ENCODE measurements around the gene TMEM114.

Gene TMEM114

DNA sequence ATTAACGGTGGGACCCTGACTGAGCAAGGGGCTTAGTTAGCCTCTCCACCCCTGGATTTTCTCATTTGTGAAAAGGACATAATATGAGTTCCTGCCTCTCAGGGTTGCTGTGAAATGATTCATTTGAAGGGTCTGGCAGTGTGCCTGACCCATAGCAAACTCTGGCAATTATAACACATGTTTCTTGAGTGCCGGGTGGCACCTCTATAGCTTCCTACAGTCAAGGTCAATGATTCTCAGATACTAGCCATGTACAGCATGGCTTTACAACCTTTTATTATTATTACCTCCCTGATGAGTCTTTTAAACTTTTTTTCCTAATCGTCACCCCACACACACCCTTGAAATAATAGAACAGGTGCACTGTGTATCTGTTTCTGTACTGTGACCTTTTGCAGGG lies 42.1 kb downstream of the TMEM114 start:
- DNase-seq (ENCODE audit: low read depth): no peak

DNA sequence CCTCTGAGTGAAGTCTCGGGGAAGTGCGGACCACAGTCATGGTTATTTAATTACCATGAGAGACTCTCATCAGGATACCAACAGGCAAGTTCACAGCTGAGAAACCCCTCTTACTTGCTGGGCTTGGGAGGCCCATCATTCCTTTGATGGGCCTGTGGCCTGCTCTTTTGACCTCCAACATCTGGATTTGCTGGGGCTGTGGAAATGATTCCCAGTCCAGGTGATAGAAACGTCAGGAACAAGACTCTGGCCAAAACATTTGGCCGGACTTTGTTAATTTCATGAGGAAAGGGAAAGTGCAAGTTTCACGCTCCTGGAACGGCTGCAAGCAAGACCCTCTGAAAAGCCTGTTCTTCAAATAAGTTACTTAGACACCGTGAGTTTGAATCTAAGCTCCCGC lies 42.5 kb downstream of the TMEM114 start:
- DNase-seq (ENCODE audit: low read depth): no peak

DNA sequence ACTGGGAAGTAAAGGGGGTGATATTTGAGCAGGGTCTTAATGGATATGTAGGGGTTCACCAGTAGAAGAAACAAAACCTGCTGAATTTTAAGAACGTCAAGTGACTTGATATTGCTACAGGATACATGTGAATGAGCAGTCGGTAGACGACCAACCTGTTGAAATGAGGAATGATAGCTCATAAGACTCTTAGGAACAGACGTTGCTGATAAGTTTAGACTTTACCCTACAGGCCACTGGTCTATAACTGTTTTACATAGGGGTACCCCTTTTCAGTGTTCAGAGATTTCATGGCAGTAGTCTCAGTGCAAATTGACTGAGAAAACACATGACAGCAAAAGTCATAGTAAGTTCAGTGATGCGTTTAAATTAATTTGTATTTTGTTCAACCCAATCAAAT lies 45.9 kb downstream of the TMEM114 start:
- DNase-seq (ENCODE audit: low read depth): no peak

DNA sequence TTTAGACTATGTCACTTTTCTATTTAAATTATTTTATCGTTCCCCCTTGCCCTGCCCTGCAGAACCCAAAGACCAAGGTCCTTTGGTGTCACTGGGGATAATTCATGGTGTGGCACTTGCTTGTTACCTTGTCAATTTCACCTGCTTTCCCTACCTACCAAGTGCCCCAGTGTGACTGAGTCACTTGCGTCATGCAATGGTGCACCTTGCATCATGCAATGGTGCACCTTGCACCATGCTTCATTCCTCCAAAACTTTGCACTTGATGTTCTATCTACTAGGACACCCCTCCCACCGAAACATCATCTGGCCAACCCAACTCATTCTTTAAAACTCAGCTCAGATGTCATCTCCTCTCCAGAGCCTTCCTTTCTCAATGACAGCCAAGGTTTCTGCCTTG lies 47.1 kb downstream of the TMEM114 start:
- DNase-seq (ENCODE audit: low read depth): no peak

DNA sequence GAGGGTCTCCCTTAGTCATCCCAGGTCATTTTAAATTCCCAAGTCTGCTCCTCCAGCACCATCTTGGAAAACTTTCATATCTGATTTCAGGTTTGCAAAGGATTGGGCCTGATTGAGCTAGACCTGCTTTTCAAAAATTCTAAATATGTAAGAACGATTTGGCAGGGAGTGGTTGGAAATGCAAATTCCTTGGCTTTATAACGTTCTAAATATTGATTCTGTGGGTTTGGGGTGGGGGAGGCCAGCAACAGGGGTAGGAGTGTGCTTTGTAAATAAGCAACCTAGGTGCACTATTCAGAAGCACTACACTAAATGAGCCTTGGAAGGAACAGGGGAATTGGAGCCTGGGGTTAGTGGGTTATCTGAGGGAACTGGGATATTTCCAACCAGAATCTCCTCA lies 47.9 kb downstream of the TMEM114 start:
- no peak for DNase-seq (ENCODE audit: low read depth)

DNA sequence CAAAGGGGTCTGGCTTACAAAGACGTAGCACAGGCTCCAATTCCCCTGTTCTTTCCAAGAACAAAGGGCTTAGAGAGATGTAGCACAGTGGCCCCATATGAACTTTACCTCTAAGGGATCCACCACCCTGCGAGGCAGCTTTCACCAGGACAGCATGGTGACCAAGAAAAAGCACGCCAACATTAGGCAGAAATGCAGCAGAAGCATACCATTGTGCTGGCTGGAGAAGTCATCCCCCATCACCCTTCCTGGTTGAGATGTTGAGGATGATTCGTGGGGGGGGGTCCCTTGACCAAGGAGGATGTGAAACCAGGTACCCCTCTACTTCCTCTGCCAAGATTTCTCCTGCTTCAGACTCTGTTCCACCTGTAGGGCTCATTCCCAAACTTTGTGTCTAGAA lies 48.4 kb downstream of the TMEM114 start:
- no peak for DNase-seq (ENCODE audit: low read depth)

DNA sequence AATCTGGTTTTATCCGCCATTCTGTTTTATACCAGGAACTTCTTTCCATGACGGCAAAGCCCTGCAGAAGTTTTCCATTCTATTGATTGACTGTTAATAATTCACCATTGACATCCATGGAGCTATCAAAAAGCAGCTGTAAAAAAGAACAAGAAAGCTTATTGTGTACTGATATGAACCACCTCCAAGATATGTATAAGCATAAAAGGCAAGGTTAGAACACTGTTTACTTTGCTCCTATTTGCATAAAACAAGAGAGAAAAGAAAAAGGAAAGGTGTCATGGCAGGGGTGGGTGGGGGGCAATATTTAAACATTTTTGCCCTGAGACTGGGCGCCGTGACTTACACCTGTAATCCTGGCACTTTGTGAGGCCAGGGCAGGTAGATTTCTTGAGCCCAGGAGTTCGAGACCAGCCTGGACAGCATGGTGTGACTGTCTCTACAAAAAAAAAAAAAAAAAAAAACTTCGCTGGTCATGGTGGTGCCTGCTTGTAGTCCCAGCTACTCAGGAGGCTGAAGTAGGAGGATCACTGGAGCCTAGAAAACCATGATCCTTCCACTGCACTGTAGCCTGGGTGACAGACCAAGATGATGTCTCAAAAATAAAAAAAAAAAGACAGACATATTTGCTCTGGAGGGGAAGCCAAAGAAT lies 52.5 kb downstream of the TMEM114 start:
- no peak for DNase-seq (ENCODE audit: low read depth)

DNA sequence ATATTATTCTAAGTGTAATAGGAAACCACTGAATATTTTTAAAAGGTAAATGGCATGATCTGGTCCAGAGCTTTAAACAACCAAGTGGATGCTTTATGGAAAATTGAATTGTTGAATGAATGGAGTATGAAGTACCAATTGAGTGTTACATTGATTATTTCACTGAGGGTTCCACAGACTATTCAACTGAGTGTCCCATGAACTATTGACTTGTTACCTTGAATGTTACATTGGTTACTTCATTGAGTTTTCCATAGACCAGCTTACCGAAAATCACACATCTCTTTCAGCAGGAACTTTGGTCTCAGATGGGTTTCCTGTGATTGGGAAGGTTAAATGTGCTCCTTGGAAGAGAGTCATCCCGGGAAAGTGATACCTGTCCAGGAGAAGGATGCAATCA lies 56.8 kb downstream of the TMEM114 start:
- DNase-seq (ENCODE audit: low read depth): no peak

DNA sequence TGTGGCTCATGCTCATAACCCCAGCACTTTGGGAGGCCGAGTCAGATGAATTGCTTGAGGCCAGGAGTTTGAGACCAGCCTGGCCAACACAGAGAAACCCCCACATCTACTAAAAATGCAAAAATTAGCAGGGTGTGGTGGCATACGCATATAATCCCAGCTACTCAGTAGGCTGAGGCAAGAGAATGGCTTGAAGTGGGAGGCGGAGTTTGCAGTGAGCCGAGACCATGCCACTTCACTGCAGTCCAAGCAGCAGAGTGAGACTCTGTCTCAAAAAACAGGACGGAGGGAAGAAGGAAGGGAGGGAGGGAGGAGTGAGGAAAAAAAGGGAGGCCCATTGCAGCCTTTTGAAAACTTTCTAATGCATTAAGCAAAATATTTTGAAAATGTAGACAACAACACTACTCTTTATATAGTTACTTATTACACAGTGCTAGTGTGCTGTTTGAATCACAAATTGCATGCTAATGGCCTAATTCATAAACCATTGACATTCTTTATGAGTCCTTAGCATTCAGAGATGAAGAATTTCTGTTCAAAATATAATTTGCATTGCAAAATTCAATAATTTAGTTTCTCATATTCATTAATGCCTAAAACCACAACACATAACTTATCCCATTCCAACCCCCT lies 59.4 kb downstream of the TMEM114 start:
- no peak for DNase-seq (ENCODE audit: low read depth)

DNA sequence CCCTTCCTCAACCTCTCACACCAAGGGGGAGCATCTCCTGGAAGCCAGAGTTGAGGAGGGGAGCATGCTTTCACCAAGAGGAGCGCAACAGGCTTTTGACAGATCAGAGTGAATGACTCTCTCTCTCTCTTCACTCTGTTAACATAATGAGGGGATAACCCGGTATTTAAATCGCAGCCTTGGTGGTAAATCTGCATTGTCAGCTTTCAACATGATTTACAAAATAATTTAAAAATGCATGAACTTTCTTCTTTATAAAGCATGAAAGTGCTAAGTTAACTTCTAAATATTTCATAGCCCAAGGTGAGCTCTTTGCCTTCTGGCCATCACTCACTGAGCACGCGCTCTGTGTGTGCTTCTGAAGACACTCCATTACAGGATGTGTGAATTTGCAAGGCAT lies 61.8 kb downstream of the TMEM114 start:
- no peak for DNase-seq (ENCODE audit: low read depth)

DNA sequence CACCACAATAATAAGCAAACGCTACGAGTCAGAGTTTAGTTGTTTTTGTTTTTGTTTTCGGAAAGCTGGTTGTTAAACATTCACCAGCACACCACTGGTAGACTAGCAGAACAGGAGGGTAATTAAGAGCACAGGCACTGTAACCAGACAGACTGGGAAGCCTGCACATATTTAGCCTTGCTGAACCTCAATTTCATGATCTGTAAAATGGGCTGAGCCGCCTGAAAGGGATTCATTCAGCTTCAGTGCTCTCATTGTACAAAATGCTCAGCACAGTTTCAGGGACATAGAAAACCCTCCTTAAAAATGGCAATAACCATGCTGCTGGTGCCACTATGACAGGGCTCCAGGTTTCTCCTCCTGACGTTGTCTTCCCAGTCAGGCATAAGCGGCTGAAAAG lies 66.4 kb downstream of the TMEM114 start:
- no peak for DNase-seq (ENCODE audit: low read depth)

DNA sequence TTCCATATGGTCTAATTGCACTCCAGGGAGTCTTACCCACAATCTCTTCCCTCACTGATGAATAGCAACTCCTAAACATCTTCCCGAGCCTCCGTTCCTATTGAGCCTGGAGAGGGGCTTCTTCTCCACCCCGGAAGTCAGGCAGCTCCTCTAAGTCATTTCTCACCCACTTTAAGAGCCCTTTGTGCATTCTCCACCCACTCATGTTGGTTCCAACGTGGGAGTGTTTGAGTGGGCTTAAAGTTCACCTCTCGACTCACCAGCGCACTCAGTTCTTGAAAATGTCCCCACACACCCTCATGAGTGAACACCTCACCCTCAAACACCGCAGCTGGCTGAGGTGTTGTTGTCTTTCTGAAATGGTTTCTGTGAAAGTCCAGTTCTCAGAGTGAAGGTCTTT lies 67.6 kb downstream of the TMEM114 start:
- DNase-seq (ENCODE audit: low read depth): no peak

DNA sequence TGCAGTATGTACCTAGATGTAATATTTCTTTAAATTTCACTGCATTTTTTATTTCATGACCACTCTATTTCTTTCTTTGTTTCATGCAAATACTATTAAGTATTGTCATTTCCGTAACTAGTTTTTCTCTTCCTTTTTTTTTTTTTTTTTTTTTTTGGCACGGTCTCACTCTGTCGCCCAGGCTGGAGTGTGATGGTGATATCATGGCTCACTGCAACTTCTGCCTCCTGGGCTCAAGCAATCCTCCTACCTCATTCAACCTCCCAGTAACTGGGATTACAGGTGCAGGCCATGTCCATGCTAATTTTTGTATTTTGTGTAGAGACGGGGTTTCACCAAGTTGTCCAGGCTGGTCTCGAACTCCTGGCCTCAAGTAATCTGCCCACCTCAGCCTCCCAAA lies 70.7 kb downstream of the TMEM114 start:
- DNase-seq (ENCODE audit: low read depth): no peak

Data from fibroblast of gingiva (primary cell).